ENCODE results near the gene SUB1.

GRCh38 chr5:32587067-32587551 is 1.8 kb downstream of the SUB1 start:
- TF ChIP-seq POLR2A (IDR thresholded peaks at IDR 0.05) (no peak), CTCF (IDR thresholded peaks at IDR 0.05) (no peak)

Measured in uterus (tissue), 2 donors.